AG08395 (cell line): ENCODE data around the gene LSM4.
"Not testable (repeated sequence)": the region's sequence is repeated elsewhere in the genome, so short reads cannot be mapped to it uniquely, and the experiment has no call there.

Experiments
- DNase-seq: peaks from one replicate; pipeline ENCODE4 v3.0.0; 2012; ENCODE audit warnings: mixed read lengths, low spot score

LSM4 gene

GRCh38 chr19:18322759-18323460 is at the start of gene LSM4:
TSS of gene LSM4 (minus strand) at chr19:18323076. CDS start at chr19:18323020, 56 bp downstream.
- peak; percentile 99 for DNase-seq

GRCh38 chr19:18368504-18369222 is 45.8 kb upstream of the LSM4 start:
- no peak for DNase-seq

- no peak for DNase-seq
Observed at GRCh38 chr19:18366021-18366435, 43.2 kb upstream of the LSM4 start.

GRCh38 chr19:18364826-18365528 is 42.1 kb upstream of the LSM4 start:
- peak; percentile 60 for DNase-seq

GRCh38 chr19:18364277-18364825 is 41.5 kb upstream of the LSM4 start:
- DNase-seq = not testable (repeated sequence)

GRCh38 chr19:18363787-18364186 is 40.9 kb upstream of the LSM4 start:
- DNase-seq = no peak

- no peak for DNase-seq
Observed at GRCh38 chr19:18362934-18363542, 40.2 kb upstream of the LSM4 start.

GRCh38 chr19:18361646-18362045 is 38.8 kb upstream of the LSM4 start:
- no peak for DNase-seq

GRCh38 chr19:18357041-18357440 is 34.2 kb upstream of the LSM4 start:
- no peak for DNase-seq

- not testable (repeated sequence) for DNase-seq
Observed at GRCh38 chr19:18354743-18355142, 31.9 kb upstream of the LSM4 start.

GRCh38 chr19:18353378-18354005 is 30.6 kb upstream of the LSM4 start:
- DNase-seq = no peak

GRCh38 chr19:18351544-18351943 is 28.7 kb upstream of the LSM4 start:
- no peak for DNase-seq

- no peak for DNase-seq
Observed at GRCh38 chr19:18350490-18350889, 27.6 kb upstream of the LSM4 start.

- DNase-seq = peak; percentile 81
Observed at GRCh38 chr19:18349524-18350128, 26.8 kb upstream of the LSM4 start.

- DNase-seq = not testable (repeated sequence)
Observed at GRCh38 chr19:18348818-18349339, 26.0 kb upstream of the LSM4 start.

GRCh38 chr19:18348171-18348570 is 25.3 kb upstream of the LSM4 start:
- DNase-seq = no peak

GRCh38 chr19:18346091-18346490 is 23.2 kb upstream of the LSM4 start:
- no peak for DNase-seq

- DNase-seq = no peak
Observed at GRCh38 chr19:18345296-18345695, 22.4 kb upstream of the LSM4 start.

GRCh38 chr19:18344582-18344950 is 21.7 kb upstream of the LSM4 start:
- no peak for DNase-seq

GRCh38 chr19:18342090-18342632 is 19.3 kb upstream of the LSM4 start:
- no peak for DNase-seq
